Gastroesophageal sphincter (tissue), 3 donors: ENCODE results near the gene ANKRD60.

Experiments used
- CTCF ChIP-seq, 4 experiments: fragments of 200-600 bp in 2 of 4; fragments of 450-650 bp in 2 of 4; sonication (generic) in 1 of 4; IDR thresholded peaks; one replicate each; pipeline ENCODE4 v1.5.1; 2017 to 2019; ENCODE audit warnings: antibody characterized with exemption in 4 of 4, mild to moderate bottlenecking in 2 of 4, moderate library complexity in 2 of 4
- EP300 ChIP-seq: sonication (generic); formaldehyde crosslinking; IDR thresholded peaks from one replicate; pipeline ENCODE4 v1.6.1; 2017; ENCODE audit warnings: antibody characterized with exemption, mild to moderate bottlenecking
- POLR2A ChIP-seq, 2 donors: fragments of 450-650 bp; IDR thresholded peaks; one replicate each; pipeline ENCODE4 v1.6.1; 2017; ENCODE audit warnings: antibody characterized with exemption in 2 of 2, mild to moderate bottlenecking in 2 of 2, moderate library complexity in 1 of 2

- TF ChIP-seq EP300 (no peak), CTCF (IDR thresholded peaks at IDR 0.05) (no peak), POLR2A (IDR thresholded peaks at IDR 0.05) (no peak)
Observed at GRCh38 chr20:58256842-58257241, 28.4 kb upstream of the ANKRD60 start.
